Measurements from ENCODE around the gene AQP1. TPM values are rescaled to one million over a fixed set of nuclear protein-coding genes. Genes with fewer than 3 reads are reported as not detected.

Gene AQP1
- total RNA-seq (100 to 1,000 TPM in 1 of 5 donors, 10 to 100 TPM in 4; 38.2 to 158 (median 64.6) TPM), polyA plus RNA-seq (10 to 100 TPM in 1 of 3 donors, 1 to 10 TPM in 2; 3.8 to 83.6 (median 8.7) TPM)
- long read RNA-seq, donor 1, partial matches to known transcripts: 0 of 2 reads
- long read RNA-seq, donor 1, other reads (novel, unspliced or antisense): 0 of 2 reads
- long read RNA-seq, donor 2, transcript AQP1-201 (4 exons, 2,913 nt): major isoform, 5 of 5 reads
- long read RNA-seq, donor 2, partial matches to known transcripts: 0 of 5 reads
- long read RNA-seq, donor 2, other reads (novel, unspliced or antisense): 0 of 5 reads
- long read RNA-seq, donor 3, partial matches to known transcripts: 0 of 3 reads
- long read RNA-seq, donor 3, other reads (novel, unspliced or antisense): 0 of 3 reads
- long read RNA-seq, donor 4, partial matches to known transcripts: 0 of 1 reads
- long read RNA-seq, donor 4, other reads (novel, unspliced or antisense): 0 of 1 reads
- long read RNA-seq, donor 5, transcript AQP1-201 (4 exons, 2,913 nt): major isoform, 8 of 8 reads
- long read RNA-seq, donor 5, partial matches to known transcripts: 0 of 8 reads
- long read RNA-seq, donor 5, other reads (novel, unspliced or antisense): 0 of 8 reads
- long read RNA-seq, donor 6, transcript AQP1-201 (4 exons, 2,913 nt): major isoform, 19 of 19 reads
- long read RNA-seq, donor 6, partial matches to known transcripts: 0 of 19 reads
- long read RNA-seq, donor 6, other reads (novel, unspliced or antisense): 0 of 19 reads
- long read RNA-seq, donor 7, transcript AQP1-201 (4 exons, 2,913 nt): major isoform, 19 of 19 reads
- long read RNA-seq, donor 7, partial matches to known transcripts: 0 of 19 reads
- long read RNA-seq, donor 7, other reads (novel, unspliced or antisense): 0 of 19 reads
- long read RNA-seq, donor 8, transcript AQP1-201 (4 exons, 2,913 nt): major isoform, 6 of 6 reads
- long read RNA-seq, donor 8, partial matches to known transcripts: 0 of 6 reads
- long read RNA-seq, donor 8, other reads (novel, unspliced or antisense): 0 of 6 reads
- long read RNA-seq, donor 9, partial matches to known transcripts: 0 of 4 reads
- long read RNA-seq, donor 9, other reads (novel, unspliced or antisense): 0 of 4 reads
- long read RNA-seq, donor 10, transcript AQP1-201 (4 exons, 2,913 nt): major isoform, 8 of 8 reads
- long read RNA-seq, donor 10, partial matches to known transcripts: 0 of 8 reads
- long read RNA-seq, donor 10, other reads (novel, unspliced or antisense): 0 of 8 reads

DNA sequence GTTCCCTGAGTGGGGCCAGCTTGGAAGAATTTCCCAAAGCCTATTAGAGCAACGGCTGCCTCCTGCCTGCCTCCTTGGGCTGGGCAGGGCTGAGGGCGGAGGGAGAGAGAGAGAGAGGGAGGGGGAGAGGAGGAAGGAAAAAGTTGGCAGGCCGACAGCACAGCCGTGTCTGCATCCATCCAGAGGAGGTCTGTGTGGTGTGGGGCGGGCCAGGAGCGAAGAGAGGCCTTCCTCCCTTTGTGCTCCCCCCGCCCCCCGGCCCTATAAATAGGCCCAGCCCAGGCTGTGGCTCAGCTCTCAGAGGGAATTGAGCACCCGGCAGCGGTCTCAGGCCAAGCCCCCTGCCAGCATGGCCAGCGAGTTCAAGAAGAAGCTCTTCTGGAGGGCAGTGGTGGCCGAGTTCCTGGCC is at the start of gene AQP1:
AQP1 (plus strand) TSS at position 293 of the 409 bp plus-strand sequence; CDS start at position 350, 57 bp downstream.
- Histone ChIP-seq H3K27me3 (peaks cover 0 to 7% (median 0%) of the 10 kb centered on the region in 3 donors), H3K27ac (peak within 1 kb of the TSS in 4 of 5 donors; percentile 26 to 82 (median 70)), H3K9me3 (no peaks in the 10 kb centered on the region), H3K4me3 (peak within 1 kb of the TSS; percentile 34 to 46 (median 43)), H3K36me3 (no peaks in the 10 kb centered on the region), H3K4me1 (peaks cover 10 to 68% (median 34%) of the 10 kb centered on the region in 4 donors)
- intact Hi-C loops (cut with DNase I; ENCODE audit: low total_unique reads): no loop called here
- peak in 1 of 2 donors; percentile 95 for DNase-seq
- 10 to 33% (median 18%) methylated on average over 9 to 12 of the region's 12 CpGs for WGBS, 5 donors
- TF ChIP-seq EP300 (IDR thresholded peaks at IDR 0.05) (no peak), POLR2A (IDR thresholded peaks at IDR 0.05) (peak in 1 of 4 donors; percentile 22), POLR2AphosphoS5 (IDR thresholded peaks at IDR 0.05) (peak in 2 of 3 donors; percentile 63 to 77)
- TF ChIP-seq, protein P1, sequence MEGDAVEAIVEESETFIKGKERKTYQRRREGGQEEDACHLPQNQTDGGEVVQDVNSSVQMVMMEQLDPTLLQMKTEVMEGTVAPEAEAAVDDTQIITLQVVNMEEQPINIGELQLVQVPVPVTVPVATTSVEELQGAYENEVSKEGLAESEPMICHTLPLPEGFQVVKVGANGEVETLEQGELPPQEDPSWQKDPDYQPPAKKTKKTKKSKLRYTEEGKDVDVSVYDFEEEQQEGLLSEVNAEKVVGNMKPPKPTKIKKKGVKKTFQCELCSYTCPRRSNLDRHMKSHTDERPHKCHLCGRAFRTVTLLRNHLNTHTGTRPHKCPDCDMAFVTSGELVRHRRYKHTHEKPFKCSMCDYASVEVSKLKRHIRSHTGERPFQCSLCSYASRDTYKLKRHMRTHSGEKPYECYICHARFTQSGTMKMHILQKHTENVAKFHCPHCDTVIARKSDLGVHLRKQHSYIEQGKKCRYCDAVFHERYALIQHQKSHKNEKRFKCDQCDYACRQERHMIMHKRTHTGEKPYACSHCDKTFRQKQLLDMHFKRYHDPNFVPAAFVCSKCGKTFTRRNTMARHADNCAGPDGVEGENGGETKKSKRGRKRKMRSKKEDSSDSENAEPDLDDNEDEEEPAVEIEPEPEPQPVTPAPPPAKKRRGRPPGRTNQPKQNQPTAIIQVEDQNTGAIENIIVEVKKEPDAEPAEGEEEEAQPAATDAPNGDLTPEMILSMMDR (IDR thresholded peaks at IDR 0.05): no peak

DNA sequence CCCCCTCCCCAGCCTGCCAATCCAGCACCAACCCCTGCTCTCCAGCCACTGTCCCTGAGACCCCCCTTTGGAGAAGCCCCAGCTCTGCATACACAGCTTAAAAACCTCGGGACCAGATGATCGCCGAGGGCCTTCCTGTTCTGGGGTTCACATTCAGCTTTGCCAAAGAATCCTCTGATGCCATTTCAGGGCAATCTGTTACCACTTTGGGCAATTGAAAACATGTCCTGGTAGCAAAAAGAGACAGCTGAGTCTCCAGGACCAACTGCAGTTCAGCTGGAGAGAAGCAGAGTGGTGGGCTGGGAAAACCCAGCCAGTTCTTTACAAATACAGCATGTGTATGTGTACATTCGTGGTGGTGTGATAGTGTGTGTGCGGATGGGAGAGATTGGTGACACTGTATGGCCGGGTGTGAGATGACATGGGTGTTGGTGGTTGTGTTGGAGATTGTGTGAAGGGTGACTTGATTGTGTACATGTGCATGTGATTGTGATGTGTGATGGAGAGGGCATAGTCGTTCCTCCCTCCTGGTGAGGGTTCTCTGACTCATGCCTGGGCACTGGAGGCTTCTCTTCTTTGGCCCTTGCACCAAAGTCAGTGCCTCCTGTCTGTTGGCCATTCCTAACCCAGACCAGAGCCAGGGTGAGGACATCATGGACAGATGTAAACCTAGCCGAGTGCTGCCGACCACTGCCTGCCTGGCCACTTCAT is 48.5 kb upstream of the AQP1 start:
- peaks cover 0 to 15% (median 0%) of the 10 kb centered on the region in 4 donors for H3K36me3 ChIP-seq

DNA sequence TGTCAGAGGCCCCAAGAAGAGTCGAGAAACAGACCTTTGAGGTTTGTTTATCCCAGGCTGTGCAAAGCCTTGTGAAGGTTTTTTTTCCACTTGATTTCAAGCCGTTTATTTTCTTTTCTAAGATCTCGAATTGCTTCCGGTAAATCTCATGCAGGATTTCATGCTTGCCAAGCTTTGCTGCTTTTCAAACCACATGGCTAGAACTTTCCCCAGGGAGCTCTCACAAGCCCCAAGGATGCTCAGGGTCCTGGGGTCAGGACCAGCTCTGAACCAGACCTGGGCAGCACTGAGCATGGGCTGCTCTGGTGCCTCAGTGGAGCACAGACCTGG is 48.0 kb upstream of the AQP1 start:
- H3K27ac ChIP-seq: peak overlapping the region in 2 of 5 donors; percentile 23 to 74
- peaks cover 0 to 38% (median 18%) of the 10 kb centered on the region in 4 donors for H3K4me1 ChIP-seq
- peaks cover 0 to 15% (median 0%) of the 10 kb centered on the region in 4 donors for H3K36me3 ChIP-seq
- no peak overlapping the region for H3K4me3 ChIP-seq
- WGBS, 5 donors: 38 to 73% (median 67%) methylated on average over 4 of the region's 4 CpGs
- DNase-seq: no peak
- no peaks in the 10 kb centered on the region for H3K27me3 ChIP-seq
- no peak for TF ChIP-seq POLR2AphosphoS5 (IDR thresholded peaks at IDR 0.05)
- TF ChIP-seq POLR2A (IDR thresholded peaks at IDR 0.05): no peak
- TF ChIP-seq, protein P1 (IDR thresholded peaks at IDR 0.05): no peak
- no peak for TF ChIP-seq EP300 (IDR thresholded peaks at IDR 0.05)
- no peaks in the 10 kb centered on the region for H3K9me3 ChIP-seq
- intact Hi-C loops (cut with DNase I; ENCODE audit: low total_unique reads): no loop called here

More for the DNA sequence above, 48.5 kb upstream of the AQP1 start:
- peaks cover 0 to 38% (median 18%) of the 10 kb centered on the region in 4 donors for H3K4me1 ChIP-seq
- no peaks in the 10 kb centered on the region for H3K27me3 ChIP-seq
- TF ChIP-seq EP300 (IDR thresholded peaks at IDR 0.05): no peak
- TF ChIP-seq, protein P1 (IDR thresholded peaks at IDR 0.05): no peak
- no peak for TF ChIP-seq POLR2AphosphoS5 (IDR thresholded peaks at IDR 0.05)
- TF ChIP-seq POLR2A (IDR thresholded peaks at IDR 0.05): no peak
- no peak for DNase-seq
- intact Hi-C loops (cut with DNase I; ENCODE audit: low total_unique reads): no loop called here
- no peak overlapping the region for H3K4me3 ChIP-seq
- H3K9me3 ChIP-seq: no peaks in the 10 kb centered on the region
- peak overlapping the region in 2 of 5 donors; percentile 23 to 74 for H3K27ac ChIP-seq
- 83 to 87% (median 85%) methylated on average over 9 of the region's 9 CpGs for WGBS, 5 donors
